Stimulated activated CD4-positive, alpha-beta T cell treated with anti-CD3 and anti-CD28 coated beads, Interleukin-4, amount 100 ng/mL, for 48 hours (primary cell): ENCODE data around the gene PRDX4.
"Not testable (repeated sequence)": the region's sequence is repeated elsewhere in the genome, so short reads cannot be mapped to it uniquely, and the experiment has no call there.

Source experiments
- DNase-seq, 2 donors: peaks; one replicate each; pipeline ENCODE4 v3.0.0-alpha.2; 2020; ENCODE audit warnings: low read depth in 2 of 2

PRDX4 gene

DNA sequence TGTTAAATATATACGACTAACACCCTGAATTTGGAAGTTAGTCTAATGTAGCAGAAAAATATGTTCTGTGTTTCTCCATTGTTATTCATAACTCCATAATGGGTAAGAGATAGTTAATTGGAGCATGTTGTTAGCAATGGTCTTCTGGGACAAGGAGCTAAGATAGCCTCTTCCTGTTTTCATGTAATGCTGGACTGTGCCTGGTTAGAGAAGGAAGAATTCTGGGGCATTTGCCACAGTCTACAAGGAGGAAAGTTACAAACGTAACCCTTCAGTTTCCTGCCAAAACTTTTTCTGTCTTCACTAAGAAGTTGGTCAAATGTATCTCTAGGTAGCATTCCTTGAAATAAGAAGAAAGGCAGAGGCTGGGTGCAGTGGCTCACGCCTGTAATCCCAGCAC, 5.8 kb downstream of the PRDX4 start:
- DNase-seq = no peak

DNA sequence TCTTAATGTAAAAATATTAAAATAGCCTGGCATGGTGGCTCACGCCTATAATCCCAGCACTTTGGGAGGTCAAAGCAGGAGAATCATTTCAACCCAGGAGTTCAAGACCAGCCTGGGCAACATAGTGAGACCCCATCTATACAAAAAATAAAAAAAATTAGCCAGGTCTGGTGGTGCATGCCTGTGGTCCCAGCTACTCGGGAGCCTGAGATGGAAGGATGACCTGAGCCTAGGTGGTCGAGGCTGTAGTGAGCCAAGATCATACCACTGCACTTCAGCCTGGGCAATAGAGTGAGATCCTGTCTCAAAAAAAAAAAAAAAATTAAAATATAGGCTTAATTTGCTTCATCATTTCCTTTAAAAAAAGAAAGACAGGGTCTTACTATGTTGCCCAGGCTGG, 9.2 kb downstream of the PRDX4 start:
- DNase-seq = not testable (repeated sequence)

DNA sequence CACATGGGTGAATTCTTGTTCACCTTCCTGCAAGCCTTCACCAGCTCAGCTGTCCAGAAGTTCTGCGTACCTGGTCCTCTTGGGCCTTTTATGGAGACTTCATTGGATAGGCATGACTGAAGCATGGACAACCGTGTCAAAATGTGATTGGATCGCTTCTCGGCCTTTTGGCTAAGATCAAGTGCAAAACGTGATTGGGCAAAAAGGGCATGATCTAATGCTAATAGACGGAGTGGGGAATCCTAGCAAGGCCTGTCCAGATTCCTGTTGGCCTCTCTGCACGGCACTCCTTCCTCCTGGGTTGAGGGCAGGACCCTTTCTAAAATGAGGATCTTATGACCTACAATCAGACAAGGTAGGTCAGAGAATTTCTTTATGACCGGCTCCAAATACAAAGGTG, 24.9 kb downstream of the PRDX4 start:
- no peak for DNase-seq

DNA sequence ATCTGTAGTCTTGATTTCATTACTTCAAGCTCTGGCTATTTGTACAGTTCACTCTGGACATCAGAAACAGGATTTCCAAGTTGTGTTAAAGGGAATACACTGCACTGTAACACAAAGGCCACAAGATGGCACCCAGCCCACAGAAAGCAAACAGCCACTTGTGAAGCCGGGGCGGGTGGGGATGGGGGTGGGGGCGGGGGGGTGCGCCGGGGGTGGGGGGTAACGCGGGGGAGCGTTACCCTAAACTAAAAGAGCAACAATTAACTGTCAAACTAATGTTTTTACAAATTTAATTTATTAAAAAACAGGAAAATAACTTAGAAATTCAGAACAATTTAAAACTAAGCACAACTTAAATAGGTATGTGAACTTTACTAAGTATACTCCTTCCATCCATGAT, 27.3 kb downstream of the PRDX4 start:
- DNase-seq = peak; percentile 7 to 11

DNA sequence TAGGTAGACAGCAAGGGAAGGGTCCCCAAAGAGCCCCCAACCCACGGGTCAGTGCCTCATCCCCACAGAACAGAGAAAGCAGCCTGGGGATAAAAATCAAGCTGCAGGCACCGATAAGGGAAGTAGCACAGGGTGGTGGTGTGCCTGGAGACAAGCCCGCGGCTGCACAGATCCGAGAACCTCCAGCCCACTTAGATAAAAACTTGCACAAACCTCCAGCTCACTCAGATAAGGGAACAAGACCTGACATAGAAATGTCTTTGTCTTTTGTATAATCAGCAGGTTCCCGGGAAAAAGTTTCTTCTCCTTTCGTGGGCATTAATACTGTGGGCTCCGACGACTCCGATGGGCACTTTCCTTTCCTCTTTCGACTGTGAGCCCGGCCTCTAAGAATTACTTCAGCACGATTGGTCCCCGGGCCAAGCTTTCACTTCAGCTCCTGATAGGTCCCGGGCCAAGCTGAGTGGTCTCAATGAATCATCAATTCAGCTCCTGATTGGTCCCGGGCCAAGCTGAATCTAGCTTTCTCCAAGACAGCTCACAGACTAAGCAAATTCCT, 32.4 kb downstream of the PRDX4 start:
- DNase-seq = no peak

DNA sequence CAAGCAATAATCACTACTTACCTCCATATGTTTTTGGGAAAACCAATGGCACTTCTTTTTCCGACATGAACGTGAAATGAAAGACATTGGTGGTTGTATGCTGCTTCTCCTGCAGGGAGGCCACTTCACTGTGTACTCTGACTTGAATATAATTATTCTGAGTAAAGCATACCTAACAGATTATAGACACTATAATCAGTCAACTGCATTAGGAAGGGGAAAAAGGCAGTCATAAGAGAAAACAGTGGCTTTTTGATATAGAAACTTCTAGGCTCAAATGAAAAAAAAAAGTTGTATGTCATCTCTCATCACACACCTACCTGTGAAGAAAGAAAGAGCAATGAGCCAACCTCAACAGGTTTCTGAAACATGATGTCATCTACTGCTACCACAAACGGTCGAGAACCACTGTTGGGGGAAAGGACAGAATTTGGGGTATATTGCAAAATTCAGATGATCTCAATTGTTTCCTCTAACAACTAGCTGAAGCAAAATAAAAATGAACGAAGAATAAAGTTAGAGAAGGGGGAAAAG, 37.4 kb downstream of the PRDX4 start:
- no peak for DNase-seq

DNA sequence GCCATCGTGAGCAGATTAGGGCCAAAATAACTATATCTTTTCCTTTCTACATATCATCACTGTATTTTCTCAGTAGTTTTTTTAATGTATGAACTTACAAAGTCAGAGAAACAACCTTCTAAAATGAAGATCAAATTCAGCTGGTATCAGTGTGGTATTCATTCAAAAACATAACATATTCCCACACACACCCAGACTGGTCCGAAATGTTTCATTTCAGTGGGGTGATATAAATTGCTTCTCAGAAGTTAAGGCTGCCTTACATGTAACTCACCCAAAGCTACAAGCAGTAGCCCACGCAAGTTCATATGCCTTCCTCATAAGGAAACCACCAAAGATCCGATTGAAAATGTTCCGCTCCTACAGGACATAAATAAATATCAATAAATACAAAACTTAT, 37.9 kb downstream of the PRDX4 start:
- DNase-seq = no peak

DNA sequence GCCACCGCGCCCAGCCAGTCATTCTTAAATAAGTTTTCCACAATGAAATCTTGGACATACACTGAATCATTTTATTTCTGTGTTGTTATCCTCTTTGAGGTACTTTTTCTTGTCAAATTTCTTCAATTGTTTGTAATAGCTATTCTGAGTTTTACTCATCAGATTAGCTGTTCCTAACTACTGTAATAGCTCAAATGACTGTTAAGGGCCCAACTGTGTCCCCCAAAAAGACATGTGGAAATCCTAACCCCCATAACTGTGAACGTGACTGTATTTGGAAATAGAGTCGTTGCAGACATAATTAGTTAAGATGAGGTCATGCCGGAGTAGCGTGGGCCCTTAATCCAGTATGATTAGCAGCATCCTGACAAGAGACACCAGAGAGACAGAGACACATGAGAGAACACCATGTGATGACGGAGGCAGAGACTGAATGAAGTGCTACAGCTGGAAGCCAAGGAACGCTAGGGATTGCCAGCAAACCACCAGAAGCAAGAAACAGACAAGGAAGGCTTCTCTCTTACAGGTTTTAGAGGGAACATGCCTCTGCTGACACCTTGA, 52.9 kb downstream of the PRDX4 start:
- no peak for DNase-seq

DNA sequence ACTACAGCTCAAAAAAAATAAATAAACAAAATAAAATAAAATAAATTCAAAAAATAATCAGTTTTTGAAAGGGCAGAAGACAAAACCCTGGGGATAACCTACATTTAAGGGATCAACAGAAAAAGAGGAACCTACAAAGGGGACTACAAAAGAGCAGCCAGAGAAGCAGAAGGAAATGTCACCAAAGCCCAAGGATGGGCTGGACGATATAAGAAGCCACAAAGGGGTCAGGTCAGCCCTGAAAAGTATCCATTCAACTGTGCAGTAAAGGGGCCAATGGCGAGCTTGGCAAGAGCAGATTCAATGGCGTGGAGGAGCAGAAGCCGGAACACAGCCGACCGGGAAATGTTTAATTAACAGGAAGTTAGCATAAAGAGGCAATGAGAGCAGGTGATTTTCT, 58.9 kb downstream of the PRDX4 start:
- DNase-seq = no peak

DNA sequence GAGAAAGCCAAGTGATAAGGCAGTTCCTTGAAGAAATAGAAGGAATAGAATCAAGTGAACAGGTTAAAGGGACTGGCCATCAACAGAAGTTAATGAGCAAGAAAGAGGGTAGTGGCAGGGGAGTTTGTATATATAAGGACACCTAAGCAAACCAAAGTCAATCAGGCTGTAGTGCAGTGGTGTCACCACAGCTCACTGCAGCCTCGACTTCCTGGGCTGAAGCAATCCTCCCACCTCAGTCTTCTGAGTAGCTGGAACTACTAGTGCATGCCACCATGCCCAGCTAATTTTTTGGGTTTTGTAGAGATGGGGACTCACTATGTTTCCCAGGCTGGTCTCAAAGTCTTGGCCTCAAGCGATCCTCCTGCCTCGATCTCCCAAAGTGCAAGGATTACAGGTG, 59.9 kb downstream of the PRDX4 start:
- no peak for DNase-seq

DNA sequence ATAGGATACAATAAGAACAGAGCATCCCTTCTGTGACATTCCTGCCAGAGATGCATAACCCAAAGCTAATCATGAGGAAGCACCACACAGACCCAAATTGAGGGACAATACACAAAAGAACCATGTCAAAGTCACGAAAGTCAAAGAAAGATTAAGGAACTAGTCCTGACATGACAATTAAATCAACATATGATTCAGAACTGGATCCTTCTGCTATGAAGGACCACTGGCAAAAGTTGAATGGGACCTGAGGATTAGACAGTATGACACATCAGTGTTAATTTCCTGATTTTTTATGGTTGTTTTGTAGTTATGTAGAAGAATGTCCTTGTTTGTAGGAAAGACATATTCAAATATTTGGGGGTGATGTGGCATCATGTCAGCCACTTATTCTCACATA, 61.9 kb downstream of the PRDX4 start:
- DNase-seq = no peak

DNA sequence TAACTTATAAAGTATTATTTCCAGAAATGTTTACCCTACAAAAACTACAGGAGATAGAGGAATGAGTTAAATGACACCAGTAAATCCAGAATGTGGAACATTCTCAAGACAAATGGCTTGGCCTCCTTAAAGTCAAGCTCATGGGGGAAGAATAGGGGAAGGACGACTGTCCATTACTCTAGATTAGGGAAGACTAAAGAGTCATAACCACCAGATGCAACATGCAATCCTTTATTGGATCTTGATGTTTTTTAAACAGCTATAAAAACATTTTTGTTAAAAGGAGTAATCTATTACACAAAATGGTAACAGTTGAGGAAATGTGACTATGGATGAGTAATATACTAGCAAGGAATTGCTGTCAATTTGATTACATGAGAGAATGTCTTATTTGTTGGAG, 64.7 kb downstream of the PRDX4 start:
- DNase-seq = no peak

DNA sequence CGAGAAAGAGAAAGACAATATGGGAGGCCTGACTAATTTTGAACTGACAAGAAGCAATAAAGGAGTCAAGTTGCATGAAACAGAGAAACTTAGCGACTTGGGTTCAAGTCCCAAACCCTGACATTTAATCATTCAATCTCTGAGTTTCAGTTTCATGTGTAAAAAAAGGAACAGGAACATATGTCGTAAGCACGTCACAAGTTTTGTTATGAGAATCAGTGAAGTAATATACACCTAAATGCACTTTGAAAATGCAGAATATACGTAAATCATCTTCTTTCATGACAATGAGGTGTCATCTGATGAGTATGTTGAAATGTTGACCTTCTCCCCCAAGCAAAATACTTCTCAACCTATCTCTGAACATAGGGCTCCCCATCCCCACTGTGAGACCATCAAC, 65.4 kb downstream of the PRDX4 start:
- no peak for DNase-seq
